WTC11 (cell line): ENCODE measurements around the gene HIP1.

ENCODE experiments used
- CREB1 ChIP-seq: sonication (generic); formaldehyde crosslinking; IDR thresholded peaks from 2 replicates; pipeline ENCODE4 v1.8.0; 2023; ENCODE audit warnings: mild to moderate bottlenecking, missing genetic modification reagents
- TF ChIP-seq, protein P1 (sequence below): fragments of 200-600 bp; IDR thresholded peaks from 2 replicates; pipeline ENCODE4 v1.8.0; 2022; ENCODE audit warnings: antibody characterized with exemption
- TF ChIP-seq, protein P2 (sequence below): sonication (generic); formaldehyde crosslinking; IDR thresholded peaks from 2 replicates; pipeline ENCODE4 v1.8.1; 2023; ENCODE audit warnings: mild to moderate bottlenecking, missing genetic modification reagents, borderline replicate concordance

DNA sequence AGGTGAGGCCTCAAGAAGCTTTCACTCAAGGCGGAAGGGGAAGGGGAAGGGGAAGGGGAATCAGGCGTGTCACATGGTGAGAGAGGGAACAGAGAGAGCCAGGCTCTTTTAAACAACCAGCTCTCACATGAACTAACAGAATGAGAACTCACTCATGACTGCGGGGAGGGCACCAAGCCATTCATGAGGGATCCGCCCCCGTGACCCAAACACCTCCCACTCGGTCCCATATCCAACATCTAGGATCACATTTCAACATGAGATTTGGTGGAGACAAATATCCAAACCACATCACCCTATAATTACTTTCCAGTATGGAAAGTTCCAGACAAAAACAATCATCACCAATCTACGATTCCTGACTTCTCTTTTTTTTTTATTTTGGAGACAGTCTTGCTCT lies 22.9 kb downstream of the HIP1 start:
- TF ChIP-seq, protein P1, sequence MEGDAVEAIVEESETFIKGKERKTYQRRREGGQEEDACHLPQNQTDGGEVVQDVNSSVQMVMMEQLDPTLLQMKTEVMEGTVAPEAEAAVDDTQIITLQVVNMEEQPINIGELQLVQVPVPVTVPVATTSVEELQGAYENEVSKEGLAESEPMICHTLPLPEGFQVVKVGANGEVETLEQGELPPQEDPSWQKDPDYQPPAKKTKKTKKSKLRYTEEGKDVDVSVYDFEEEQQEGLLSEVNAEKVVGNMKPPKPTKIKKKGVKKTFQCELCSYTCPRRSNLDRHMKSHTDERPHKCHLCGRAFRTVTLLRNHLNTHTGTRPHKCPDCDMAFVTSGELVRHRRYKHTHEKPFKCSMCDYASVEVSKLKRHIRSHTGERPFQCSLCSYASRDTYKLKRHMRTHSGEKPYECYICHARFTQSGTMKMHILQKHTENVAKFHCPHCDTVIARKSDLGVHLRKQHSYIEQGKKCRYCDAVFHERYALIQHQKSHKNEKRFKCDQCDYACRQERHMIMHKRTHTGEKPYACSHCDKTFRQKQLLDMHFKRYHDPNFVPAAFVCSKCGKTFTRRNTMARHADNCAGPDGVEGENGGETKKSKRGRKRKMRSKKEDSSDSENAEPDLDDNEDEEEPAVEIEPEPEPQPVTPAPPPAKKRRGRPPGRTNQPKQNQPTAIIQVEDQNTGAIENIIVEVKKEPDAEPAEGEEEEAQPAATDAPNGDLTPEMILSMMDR = no peak
- TF ChIP-seq CREB1 (CRISPR knock-in tag) = no peak
- TF ChIP-seq, protein P2, sequence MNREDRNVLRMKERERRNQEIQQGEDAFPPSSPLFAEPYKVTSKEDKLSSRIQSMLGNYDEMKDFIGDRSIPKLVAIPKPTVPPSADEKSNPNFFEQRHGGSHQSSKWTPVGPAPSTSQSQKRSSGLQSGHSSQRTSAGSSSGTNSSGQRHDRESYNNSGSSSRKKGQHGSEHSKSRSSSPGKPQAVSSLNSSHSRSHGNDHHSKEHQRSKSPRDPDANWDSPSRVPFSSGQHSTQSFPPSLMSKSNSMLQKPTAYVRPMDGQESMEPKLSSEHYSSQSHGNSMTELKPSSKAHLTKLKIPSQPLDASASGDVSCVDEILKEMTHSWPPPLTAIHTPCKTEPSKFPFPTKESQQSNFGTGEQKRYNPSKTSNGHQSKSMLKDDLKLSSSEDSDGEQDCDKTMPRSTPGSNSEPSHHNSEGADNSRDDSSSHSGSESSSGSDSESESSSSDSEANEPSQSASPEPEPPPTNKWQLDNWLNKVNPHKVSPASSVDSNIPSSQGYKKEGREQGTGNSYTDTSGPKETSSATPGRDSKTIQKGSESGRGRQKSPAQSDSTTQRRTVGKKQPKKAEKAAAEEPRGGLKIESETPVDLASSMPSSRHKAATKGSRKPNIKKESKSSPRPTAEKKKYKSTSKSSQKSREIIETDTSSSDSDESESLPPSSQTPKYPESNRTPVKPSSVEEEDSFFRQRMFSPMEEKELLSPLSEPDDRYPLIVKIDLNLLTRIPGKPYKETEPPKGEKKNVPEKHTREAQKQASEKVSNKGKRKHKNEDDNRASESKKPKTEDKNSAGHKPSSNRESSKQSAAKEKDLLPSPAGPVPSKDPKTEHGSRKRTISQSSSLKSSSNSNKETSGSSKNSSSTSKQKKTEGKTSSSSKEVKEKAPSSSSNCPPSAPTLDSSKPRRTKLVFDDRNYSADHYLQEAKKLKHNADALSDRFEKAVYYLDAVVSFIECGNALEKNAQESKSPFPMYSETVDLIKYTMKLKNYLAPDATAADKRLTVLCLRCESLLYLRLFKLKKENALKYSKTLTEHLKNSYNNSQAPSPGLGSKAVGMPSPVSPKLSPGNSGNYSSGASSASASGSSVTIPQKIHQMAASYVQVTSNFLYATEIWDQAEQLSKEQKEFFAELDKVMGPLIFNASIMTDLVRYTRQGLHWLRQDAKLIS (CRISPR knock-in tag) = no peak
